ENCODE measurements around the gene CYB5B.
"Not testable (repeated sequence)": the region's sequence is repeated elsewhere in the genome, so short reads cannot be mapped to it uniquely, and the experiment has no call there.

CYB5B gene

DNA sequence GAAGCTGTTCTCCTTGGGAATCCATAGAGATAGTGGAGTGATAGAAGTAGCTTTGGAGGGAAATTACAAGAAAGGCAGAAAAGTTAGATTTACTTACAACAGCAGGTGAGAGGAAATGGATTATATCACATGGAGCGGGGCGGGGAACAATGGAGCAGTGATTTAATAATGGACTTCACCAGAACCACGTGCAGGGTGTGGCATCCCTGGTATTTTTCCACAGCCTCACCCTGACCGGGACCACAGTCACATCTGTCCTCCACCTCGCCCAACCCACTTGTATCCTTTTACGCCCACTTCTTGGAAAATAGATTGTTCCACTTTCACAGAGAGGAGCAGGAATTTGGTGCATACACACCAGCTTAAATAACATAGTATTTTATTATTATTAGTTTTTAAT lies 15.9 kb upstream of the CYB5B start:
- no peak for FAIRE-seq
- no peak for DNase-seq (ENCODE audit: low spot score)

DNA sequence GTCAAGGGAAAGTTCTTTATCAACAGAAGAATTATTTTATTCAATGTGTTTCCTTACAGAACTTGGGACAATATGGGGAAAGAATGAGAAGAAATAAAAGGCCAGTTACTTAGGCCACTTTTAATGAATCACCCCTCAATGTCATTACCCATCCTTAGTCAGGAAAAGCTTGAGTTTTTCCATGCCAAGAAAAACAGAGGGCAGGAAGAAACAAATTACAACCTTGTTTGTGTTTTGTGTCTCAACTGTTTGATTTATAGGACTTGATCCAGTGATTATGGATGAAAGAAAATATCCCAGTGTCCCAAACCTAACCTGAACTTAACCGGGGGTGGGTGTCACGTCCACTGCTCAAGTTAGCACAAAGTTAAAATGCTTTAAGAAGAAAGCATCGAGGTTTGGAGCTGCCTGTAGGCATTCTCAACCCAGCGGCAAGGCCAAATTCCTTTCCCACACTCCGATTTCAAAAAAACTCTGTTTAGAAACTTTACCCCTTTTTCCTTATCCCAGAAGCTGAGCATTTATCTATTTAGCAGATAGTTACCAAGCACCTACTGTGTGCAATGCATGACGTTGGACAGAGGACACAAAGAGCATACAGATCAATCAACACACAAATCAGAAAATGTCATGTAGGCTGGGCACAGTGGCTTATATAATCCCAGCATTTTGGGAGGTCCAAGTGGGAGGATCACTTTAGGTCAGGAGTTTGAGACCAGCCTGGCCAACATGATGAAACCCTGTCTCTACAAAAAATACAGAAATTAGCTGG lies 14.0 kb upstream of the CYB5B start:
- FAIRE-seq (no peak), DNase-seq (ENCODE audit: low spot score) (no peak)

DNA sequence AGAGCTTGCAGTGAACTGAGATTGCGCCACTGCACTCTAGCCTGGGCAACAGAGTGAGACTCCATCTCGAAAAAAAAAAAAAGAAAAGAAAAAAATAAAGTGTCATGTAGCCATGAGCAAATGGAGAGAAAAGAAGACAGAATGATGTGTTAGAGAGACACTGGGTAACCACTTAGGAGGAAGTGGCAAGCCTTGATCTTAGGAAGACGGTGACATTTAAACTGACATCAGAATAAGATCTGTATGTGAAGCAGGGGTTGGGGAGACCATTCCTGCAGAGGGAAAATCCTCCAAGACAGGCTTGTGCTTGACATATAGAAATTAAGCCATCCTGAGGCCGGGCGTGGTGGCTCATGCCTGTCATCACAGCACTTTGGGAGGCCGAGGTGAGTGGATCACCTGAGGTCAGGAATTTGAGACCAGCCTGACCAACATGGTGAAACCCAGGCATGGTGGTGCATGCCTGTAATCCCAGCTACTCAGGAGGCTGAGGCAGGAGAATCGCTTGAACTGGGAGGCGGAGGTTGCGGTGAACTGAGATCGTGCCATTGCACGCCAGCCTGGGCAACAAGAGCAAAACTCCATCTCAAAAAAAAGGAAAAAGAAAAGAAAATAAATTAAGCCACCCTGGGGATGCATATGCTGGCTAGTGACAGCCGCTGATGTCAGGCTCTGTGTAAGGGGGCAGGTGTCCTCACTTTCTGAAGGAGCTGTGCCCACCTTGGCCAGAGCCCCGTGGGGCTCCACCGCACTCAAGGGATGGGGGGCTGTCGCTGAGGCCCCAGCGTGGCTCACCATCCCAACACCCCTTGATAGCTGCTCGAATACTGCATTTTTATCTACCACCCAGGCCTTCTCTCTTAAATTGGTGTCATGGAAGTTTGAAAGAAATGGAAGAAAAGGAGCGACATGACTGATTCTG lies 13.1 kb upstream of the CYB5B start:
- no peak for DNase-seq (ENCODE audit: low spot score)
- no peak for FAIRE-seq

DNA sequence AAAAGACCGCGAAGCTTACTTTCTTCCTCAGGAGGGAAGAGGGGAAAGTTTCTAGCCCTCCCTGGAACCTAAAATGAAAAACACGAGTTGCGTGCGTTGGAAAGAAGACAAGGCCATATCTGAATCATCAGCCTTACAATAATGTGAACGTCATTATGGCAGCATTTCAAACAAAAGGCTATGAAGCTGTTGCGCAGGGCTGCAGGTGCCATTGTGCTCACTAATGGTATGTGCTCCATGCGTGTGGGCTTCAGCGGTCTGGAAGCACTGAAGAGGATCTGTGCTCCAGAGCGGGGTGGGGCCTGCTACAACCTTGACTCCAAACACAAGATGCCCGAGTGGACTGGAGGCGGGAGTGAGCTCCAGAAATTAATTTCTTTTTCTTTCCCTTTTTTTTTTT lies 12.1 kb upstream of the CYB5B start:
- DNase-seq (ENCODE audit: low spot score), result no peak
- FAIRE-seq, result no peak

DNA sequence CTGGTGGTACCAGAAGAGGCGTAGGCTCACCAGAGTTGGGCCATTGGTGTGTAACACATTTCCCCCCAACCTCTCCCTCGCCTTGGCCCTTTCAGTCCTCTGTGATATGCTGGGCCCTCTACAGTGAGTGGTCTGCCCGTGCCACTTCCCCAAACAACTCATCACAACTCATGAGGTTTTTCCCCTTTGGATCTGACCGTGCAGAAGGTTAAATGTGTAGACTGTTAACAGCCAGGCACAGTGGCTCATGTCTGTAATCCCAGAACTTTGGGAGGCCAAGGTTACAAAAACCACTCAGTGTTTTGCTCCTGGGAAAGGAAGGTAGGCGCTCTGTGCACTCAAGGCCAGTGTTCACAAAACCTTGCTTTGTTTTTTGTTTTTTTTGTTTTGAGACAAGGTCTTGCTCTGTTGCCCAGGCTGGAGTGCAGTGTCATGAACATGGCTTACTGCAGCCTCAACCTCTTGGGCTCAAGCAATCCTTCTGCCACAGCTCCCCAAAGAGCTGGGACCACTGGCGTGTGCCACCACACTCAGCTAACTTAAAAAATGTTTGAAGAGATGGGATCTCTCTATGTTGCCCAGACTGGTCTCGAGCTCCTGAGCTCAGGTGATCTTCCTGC lies 11.3 kb upstream of the CYB5B start:
- DNase-seq (ENCODE audit: low spot score) (no peak), FAIRE-seq (no peak)

DNA sequence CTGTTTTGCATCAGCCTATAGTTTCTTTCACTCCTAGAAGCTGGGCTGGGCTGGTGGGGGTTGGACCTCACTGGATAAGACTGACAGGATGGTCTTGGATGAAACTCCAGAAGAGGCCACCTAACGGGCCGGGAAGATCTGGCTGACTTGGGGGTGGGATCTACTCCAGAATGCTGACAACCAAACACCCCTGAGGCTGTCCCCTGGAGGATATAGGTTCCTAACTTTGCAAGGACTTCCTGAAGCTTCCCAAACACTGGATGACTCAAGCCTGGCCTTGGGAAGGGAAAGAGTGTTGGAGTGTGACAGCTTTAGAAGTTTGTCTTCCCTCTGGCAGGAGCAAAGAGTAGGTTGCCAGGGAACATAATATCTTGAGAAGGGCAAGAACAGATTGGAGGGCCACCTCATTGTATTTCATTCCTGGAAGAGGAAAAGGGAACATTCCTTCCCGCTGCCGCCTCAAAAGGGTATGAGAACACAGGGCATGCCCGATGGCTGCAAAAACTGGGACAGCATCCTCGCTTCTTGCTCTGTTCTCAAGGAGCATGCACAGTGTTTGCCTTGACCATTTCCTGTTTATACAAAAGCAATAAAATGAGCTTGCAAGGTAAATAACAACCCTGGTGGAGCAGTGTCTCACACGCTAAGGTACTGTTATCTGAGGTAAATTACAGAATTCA lies 6.8 kb upstream of the CYB5B start:
- DNase-seq (ENCODE audit: low spot score) (peak; percentile 24), FAIRE-seq (no peak)

DNA sequence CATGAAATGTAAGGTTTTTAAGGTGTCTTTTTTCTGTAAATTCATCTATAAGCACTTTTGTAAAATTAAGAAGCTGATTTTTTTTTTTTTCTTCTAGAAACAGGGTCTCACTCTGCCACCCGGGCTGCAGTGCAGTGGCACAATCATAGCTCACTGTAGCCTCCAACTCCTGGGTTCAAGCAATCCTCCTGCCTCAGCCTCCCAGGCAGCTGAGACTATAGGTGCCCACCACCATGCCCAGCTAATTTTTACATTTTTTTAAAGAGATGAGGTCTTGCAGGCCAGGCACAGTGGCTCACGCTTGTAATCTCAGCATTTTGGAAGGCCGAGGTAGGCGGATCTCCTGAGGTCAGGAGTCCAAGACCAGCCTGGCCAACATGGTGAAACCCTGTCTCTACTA lies 4.5 kb upstream of the CYB5B start:
- DNase-seq (ENCODE audit: low spot score), result no peak
- no peak for FAIRE-seq

DNA sequence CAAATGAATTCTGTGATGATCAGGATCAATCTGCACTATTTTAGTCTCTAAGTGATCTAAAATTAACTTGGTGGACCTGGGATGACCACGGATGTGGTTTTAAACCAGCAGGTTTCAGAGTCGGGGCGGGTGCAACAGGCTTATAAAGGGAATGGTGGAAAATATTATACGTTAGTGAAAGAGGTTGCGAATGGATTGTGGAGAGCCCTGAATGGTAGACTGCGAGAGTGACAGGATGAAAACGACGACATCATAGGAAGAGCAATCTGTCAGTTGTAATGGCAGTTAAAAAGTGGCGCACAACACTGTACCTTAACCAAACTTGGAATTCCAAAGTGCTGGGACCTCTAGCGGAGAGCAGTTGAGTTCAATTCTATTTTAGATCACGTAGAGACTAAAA lies 1.2 kb upstream of the CYB5B start:
- DNase-seq (ENCODE audit: low spot score), result no peak
- FAIRE-seq, result no peak

DNA sequence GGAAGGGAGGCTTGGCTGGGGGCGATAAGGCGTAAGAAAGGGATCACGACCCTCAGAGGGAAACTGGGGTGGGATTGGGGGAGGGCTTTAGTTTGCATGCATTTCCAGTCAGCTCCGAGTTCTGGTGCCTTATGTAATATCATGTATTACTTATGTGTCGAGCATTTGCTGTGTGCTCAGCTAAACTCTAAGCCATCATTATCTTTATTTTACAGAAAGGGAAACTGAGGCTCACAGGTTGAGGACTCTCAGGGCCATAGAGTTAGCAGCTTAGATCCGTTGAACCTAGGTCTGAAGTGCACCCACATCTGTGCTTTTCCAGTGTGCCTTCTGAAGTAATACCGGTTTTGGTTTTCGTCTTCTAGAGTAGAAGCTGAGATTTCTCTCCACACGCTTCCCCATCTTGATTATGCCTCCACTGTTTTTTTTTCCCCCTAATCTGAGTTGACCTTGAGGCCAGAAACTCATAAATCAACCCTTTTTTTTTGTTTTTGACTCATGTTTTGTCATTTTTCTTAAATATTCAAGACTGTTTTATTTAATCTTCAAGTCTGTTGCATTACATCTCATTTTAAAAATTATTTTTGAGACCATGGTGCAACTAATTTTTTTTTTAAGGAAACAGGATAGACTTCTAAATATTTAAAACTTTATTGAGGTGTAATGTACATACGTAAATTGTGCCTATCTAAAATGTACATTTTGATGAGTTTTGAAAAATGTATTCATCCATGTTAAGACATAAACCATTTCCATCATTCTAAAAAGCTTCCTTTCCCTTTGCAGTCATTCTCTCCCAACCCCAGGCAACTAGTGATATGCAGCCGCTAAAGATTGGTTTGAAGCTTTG lies 741 bp downstream of the CYB5B start:
- DNase-seq (ENCODE audit: low spot score) (no peak), FAIRE-seq (no peak)

DNA sequence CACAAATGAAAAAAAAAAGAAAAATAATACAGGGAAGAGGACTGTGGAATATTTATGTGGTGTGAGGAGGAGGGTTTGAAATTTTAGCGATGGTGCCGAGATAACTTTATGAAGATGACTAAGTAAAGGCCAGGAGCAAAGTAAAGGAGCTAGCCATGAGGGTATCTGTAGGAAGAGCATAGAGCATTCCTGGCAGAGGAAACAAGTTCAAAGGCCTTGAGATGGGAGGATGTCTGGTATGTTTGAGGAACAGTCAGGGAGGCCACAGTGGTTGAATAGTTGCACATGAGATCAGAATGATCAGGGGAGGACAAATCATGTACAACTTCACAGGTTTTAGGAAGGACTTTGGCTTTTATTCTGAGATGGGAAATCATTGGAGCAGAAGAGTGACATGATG lies 4.2 kb downstream of the CYB5B start:
- DNase-seq (ENCODE audit: low spot score) (no peak), FAIRE-seq (no peak)

DNA sequence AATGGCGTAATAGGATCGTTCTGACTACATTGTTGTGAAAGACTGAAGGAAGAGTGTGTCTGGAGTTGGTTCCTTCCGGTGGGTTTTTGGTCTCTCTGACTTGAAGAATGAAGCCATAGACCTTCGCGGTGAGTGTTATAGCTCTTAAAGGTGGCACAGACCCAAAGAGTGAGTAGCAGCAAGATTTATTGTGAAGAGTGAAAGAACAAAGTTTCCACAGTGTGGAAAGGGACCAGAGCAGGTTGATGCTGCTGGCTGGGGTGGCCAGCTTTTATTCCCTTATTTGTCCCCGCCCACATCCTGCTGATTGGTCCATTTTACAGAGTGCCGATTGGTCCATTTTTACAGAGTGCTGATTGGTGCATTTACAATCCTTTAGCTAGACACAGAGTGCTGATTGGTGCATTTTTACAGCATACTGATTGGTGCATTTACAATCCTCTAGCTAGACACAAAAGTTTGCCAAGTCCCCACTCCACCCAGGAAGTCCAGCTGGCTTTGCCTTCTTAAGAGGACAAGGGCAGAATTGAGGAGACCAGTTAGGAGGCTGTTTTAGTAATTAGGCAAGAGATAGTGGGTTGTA lies 4.7 kb downstream of the CYB5B start:
- not testable (repeated sequence) for DNase-seq (ENCODE audit: low spot score); FAIRE-seq

DNA sequence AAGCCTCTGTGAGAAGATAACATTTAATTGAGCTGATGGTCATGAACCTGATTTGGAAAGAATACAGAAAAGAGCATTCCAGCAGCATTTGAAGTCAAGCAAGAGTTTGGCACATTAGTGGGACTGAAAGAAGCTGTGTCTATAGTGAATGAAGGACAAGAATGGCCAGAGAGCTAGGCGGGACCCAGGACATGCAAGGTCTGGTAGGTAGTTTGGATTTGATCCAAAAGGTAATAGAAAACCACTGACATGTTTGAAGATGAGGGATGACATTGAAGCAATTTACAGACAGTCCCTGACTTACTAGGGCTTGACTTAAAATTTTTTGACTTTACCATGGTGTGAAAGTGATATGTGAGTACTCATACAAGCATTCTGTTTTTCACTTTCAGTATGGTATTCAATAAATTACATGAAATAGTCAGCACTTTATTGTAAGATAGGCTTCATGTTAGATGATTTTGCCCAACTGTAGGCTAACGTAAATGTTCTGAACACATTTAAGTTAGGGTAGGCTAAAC lies 7.6 kb downstream of the CYB5B start:
- DNase-seq (ENCODE audit: low spot score) (no peak), FAIRE-seq (no peak)

DNA sequence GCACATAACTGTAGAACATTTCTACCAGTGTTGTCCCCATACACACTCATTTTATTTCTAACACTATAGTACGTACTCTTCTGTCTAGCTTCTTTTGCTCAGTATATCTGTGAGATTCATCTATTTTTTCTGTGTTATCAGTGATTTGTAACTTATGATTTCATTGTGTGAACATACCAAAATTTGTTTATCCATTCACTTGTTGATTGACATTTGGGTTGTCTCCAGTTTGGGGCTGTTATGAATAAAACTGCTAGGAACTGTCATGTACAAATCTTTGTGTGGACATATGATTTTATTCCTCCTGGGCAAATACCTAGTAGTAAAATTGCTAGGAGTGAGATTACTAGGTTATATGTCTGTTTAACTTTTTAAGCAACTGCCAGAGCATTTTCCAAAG lies 9.6 kb downstream of the CYB5B start:
- FAIRE-seq (no peak), DNase-seq (ENCODE audit: low spot score) (no peak)

DNA sequence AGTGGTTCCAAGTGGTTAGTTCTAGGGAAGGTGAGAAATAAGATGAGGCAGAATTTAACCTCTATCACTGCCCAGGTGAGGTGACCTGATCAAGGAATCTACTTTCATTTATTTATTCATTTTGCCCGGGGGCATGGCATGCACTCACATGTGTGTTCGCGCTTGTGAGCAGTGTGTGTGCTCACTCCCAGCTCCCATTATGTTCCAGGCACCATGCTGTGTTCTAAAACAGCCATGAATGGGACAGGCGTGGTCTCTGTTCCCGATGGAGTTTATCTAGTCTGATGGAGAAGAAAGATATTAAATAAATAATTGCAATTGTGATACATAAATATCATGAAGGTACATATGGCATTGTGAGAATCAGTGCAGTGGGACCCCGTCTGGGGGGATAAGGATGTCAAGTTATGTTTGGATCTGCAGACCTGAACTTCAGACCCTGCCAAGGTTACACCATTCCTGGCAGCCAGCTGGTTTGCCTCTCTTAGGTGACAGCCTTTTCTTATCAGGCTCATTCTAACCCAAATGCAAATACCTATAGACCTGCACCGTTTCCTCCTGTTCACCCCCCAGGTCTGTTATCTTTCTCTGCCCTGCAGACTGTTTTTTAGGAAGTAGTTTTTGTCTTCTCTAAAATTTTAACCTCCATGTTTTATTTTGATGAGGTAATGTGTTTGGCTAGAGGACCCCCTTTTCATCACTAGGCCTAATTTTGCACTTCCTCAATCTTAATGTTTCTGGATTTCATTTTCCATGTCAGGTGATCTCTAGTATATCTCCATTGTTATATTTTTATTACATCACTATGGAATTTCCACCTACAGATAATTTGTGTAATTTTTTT lies 11.8 kb downstream of the CYB5B start:
- no peak for DNase-seq (ENCODE audit: low spot score)
- no peak for FAIRE-seq

DNA sequence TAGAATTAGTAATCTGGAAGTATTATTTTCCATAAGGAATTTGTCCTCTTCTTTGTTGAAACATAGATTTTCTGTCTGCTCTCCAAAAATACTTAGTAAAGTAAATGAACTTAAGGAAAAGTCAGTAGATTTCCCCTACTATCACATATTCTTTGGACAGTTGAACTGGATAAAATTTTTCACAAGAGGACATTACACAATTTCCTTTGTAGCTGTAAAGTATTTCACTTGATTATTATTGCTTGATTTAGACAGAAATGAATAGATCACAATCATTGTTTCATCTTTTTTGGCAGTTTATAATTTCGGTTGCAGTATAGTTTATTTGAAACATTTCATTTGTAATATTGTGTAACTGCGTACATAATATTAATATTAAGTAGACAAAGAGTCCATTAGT lies 12.5 kb downstream of the CYB5B start:
- DNase-seq (ENCODE audit: low spot score), result no peak
- FAIRE-seq, result no peak

DNA sequence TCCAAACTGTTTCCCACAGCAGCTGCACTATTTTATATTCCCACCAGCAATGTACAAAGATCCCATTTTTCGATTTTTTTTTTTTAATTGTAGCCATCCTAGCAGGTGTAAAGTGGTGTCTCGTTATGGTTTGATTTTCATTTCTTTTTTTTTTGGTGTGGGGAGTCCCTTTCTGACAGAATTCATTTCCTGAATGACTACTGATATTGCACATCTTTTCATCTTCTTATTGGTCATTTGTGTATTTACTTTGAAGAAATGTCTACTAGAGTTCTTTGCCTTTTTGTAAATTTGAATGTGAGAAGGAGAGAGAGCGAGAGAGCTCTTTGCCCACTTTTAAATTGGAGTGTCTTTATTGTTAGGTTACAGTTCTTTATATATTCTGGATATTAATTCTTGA lies 14.0 kb downstream of the CYB5B start:
- FAIRE-seq (no peak), DNase-seq (ENCODE audit: low spot score) (no peak)

DNA sequence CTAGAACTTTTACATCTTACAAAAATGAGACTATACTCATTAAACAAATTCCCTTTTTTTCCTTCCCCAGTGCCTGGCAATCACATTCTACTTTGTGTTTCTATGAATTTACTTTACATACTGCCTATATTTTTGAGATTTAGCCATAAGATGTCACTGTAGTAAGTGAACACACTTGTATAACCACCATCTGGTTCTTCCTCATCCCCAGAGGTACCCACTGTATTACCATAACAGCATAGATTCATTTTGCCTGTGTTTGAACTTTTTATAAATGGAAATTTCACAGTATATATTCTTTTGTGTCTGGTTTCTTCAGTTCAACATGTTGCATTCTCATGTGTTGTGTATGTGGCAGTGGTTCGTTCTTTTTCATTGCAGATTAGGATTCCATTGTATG lies 15.8 kb downstream of the CYB5B start:
- FAIRE-seq, result no peak

DNA sequence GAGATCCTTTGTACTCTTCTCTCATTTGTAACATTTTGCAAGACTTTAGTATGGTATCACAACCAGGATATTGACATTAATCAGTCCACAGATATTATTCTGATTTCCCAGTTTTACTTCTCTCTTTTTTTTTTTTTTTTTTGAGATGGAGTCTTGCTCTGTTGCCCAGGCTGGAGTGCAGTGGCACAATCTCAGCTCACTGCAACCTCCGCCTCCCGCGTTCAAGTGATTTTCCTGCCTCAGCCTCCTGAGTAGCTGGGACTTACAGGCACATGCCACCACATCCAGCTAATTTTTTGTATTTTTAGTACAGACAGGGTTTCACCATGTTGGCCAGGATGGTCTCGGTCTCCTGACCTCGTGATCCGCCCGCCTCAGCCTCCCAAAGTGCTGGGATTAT lies 16.6 kb downstream of the CYB5B start:
- not testable (repeated sequence) for FAIRE-seq; DNase-seq (ENCODE audit: low spot score)

More for the DNA sequence above, 15.8 kb downstream of the CYB5B start:
- no peak for DNase-seq (ENCODE audit: low spot score)
